ENCODE results near the gene CLIP2. TPM values are rescaled to one million over a fixed set of nuclear protein-coding genes. Genes with fewer than 3 reads are reported as not detected.
A peak's percentile ranks its signal among the peaks of the same experiment; 100 is the strongest.

Gene CLIP2
- total RNA-seq, 1 donor: 55.7 TPM

DNA sequence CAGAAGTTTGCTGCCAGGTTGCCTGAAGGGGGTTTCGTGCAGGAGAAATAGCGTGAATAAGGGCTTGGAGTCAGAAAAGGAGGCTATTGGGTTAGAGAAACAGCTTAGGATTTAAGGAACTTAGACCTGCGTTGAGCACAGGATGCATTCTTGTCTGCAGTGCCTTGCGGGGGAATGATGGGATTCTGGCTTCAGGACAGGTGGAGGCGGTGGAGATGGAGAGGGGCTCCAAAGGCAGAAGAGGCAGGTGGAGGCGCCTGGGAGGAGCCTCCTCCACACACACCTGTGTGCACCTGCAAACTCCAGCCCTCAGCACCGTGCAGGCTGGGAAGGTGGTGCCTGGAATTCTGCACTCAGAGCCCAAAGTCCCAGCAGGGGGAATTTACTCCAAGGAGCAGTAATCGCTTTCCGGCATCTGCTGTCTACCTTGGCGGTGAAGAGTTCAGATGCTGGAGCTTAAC lies 1.8 kb downstream of the CLIP2 start:
- TF ChIP-seq, protein P1, sequence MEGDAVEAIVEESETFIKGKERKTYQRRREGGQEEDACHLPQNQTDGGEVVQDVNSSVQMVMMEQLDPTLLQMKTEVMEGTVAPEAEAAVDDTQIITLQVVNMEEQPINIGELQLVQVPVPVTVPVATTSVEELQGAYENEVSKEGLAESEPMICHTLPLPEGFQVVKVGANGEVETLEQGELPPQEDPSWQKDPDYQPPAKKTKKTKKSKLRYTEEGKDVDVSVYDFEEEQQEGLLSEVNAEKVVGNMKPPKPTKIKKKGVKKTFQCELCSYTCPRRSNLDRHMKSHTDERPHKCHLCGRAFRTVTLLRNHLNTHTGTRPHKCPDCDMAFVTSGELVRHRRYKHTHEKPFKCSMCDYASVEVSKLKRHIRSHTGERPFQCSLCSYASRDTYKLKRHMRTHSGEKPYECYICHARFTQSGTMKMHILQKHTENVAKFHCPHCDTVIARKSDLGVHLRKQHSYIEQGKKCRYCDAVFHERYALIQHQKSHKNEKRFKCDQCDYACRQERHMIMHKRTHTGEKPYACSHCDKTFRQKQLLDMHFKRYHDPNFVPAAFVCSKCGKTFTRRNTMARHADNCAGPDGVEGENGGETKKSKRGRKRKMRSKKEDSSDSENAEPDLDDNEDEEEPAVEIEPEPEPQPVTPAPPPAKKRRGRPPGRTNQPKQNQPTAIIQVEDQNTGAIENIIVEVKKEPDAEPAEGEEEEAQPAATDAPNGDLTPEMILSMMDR (IDR thresholded peaks at IDR 0.05; ENCODE audit: insufficient read depth, low read depth, low read length): no peak
- DNase-seq (ENCODE audit: low read depth): no peak
- peak overlapping the region; percentile 82 for H3K4me3 ChIP-seq (ENCODE audit: low read depth, low read length)

DNA sequence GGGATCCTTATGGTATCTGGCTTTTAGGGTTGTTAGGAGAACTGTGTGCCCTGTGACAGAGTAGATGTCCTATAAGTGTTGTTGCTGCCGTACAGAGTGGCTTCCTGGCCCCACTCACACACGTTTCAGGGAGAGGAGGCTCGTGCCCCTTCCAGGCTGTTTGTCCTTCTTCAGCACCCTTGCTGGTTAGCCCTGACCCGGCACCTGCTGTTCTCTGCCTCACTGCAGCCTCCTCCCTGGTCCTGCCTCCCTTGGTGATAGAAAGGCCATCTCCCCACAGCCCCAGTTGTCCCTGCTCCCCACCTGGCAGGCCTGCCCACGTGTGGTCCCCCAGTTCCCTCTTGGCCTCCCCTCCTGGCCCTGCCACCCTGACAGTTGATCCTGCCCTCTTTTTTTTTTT lies 2.3 kb downstream of the CLIP2 start:
- TF ChIP-seq, protein P1 (IDR thresholded peaks at IDR 0.05; ENCODE audit: insufficient read depth, low read depth, low read length): no peak
- DNase-seq (ENCODE audit: low read depth): no peak
- H3K4me3 ChIP-seq (ENCODE audit: low read depth, low read length): no peak overlapping the region

DNA sequence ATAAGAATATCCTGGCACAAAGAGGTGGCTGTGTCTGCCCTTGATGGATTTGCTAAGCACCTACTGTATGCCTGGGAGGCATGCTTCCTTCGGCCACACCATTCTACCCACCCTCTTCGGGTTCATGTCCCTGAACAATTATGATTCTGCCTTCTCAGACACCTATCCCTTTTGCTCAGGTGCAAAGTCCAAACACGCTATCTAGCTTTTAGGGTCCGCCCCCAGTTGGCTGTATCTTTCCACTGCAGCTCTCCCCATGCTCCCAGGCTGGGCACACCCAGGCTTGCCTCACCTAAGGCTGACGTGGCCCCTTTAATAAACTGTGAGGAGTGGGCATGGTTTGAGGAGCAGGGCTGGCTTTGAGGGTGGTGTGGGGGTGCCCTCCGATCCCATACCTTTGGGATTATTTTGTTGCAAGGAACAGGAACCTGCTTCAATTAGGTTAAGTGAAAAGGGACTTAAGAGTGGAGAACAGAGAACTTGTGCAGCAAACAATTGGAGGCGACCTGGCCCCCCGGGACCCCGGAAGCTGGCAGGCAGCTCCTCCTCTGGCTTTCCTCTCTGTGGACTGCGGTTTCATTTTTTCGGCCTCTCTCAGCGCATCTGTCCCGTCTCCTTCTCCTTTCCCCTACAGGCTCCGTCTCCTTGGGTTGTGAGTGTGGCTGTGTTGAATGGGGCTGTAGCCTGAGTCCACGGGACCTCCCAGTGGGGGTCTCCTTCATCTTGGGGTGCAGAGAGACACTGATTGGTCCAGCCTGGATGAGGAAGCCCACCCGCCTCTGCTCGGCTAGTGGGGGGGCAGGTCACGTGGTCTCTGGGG lies 3.8 kb downstream of the CLIP2 start:
- no peak for DNase-seq (ENCODE audit: low read depth)
- H3K4me3 ChIP-seq (ENCODE audit: low read depth, low read length): no peak overlapping the region
- TF ChIP-seq, protein P1 (IDR thresholded peaks at IDR 0.05; ENCODE audit: insufficient read depth, low read depth, low read length): no peak

DNA sequence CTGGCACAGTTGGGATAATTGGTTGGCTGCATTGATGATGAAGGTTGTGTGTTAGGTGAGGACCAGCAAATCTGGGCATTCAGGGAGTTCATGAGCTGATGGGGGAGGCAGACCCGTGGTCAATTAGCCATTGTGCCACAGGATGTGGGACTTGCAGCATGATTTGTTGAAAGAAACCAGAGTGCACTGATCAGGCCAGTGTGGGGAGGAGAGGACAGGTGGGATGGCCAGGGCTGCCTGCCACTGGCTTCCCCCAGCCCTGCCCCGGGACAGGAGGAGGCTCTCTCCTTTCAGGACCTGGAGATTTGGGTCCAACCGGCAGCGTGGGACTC lies 4.3 kb downstream of the CLIP2 start:
- TF ChIP-seq, protein P1 (IDR thresholded peaks at IDR 0.05; ENCODE audit: insufficient read depth, low read depth, low read length): no peak
- H3K4me3 ChIP-seq (ENCODE audit: low read depth, low read length): no peak overlapping the region
- no peak for DNase-seq (ENCODE audit: low read depth)

DNA sequence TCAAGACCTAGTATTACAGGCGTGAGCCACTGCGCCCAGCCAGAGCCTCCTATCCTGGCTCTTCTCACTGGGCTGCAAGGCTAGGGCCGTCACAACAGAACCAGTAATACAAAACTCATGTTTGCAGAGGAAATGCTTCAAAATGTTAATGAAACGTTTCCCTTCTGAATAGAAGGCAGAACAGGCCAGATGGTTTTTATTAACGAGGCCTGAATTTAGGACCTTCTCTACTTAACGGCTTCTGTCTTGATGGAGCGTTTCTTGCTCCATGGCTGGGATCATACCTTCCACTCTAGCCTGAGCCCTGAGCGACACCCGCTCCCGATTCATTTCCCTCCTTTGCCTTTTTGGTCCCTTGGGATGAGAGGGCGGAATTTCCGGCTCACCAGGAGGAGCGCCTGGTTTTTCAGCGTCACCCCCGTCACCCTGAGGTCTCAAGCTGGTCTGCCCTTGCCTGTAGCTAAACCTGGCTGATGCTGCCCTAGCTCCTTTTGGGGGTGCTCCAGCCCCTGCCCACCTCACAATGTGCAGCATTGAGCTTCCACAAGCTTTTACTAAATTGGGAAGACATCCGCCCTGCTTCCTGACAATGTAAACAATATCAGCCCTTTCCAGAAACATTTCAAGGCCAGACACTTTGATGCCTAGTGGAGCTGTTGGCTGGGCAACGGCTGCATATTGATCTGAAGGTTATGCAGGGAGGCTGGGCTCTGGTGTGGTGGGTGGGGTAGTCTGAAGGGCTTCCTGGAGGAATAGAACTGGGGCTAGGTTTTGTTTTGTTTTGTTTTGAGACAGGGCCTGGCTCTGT lies 5.2 kb downstream of the CLIP2 start:
- H3K4me3 ChIP-seq (ENCODE audit: low read depth, low read length): no peak overlapping the region
- TF ChIP-seq, protein P1 (IDR thresholded peaks at IDR 0.05; ENCODE audit: insufficient read depth, low read depth, low read length): no peak
- DNase-seq (ENCODE audit: low read depth): peak; percentile 78

DNA sequence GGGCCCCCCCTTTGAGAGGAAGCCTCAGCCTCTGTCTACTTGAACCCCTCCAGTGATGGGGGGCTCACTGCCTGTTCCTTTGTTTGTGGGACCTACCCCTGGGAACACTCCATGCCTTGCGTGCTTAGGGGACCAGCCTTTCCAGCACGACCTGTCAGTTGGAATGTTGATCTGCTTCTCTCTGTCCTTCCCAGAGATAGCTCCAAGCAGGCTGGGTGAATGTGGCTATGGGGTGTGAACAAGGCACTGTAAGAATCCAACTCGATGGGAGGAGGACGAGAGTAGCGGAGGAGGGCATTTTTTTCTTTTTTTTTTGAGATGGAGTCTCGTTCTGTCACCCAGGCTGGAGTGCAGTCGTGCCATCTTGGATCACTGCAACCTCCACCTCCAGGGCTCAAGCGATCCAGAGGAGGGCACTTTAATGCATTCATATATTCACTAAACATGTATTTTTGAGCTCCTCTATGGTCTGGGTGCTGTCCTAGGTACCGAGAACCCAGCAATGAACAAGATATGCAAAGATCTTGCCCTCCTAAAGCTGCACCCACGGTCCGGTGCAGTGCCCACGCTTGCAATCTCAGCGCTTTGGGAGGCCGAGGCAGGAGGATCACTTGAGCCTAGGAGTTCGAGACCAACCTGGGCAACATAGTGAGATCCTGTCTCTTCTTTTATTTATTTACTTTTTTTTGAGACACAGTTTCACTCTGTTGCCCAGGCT lies 8.5 kb downstream of the CLIP2 start:
- no peak for DNase-seq (ENCODE audit: low read depth)
- TF ChIP-seq, protein P1 (IDR thresholded peaks at IDR 0.05; ENCODE audit: insufficient read depth, low read depth, low read length): no peak
- no peak overlapping the region for H3K4me3 ChIP-seq (ENCODE audit: low read depth, low read length)
